Stimulated activated CD8-positive, alpha-beta memory T cell treated with anti-CD3 and anti-CD28 coated beads, Interleukin-7, amount 100 ng/mL, for 24 hours (primary cell): ENCODE measurements around the gene SPI1.

Experiments
- DNase-seq: peaks from one replicate; pipeline ENCODE4 v3.0.0-alpha.2; 2020; ENCODE audit warnings: low read depth

Gene SPI1

GRCh38 chr11:47358731-47359051, 19.7 kb downstream of the SPI1 start:
- no peak for DNase-seq

GRCh38 chr11:47357985-47358730, 20.2 kb downstream of the SPI1 start:
- no peak for DNase-seq

- no peak for DNase-seq
Observed at GRCh38 chr11:47356998-47357329, 21.4 kb downstream of the SPI1 start.

GRCh38 chr11:47356129-47356997, 22.0 kb downstream of the SPI1 start:
- no peak for DNase-seq

GRCh38 chr11:47355283-47356128, 22.8 kb downstream of the SPI1 start:
- no peak for DNase-seq

GRCh38 chr11:47354913-47355282, 23.4 kb downstream of the SPI1 start:
- no peak for DNase-seq

- no peak for DNase-seq
Observed at GRCh38 chr11:47353978-47354774, 24.2 kb downstream of the SPI1 start.

GRCh38 chr11:47352556-47352955, 25.8 kb downstream of the SPI1 start, which contains the start of gene MYBPC3:
Gene MYBPC3, minus strand, starts transcription at chr11:47352702. Its CDS starts 55 bp downstream, at chr11:47352647.
- DNase-seq, result no peak

GRCh38 chr11:47351156-47352126, 26.9 kb downstream of the SPI1 start:
- DNase-seq, result no peak

GRCh38 chr11:47350315-47350714, 28.0 kb downstream of the SPI1 start:
- DNase-seq, result no peak

GRCh38 chr11:47349521-47350095, 28.7 kb downstream of the SPI1 start:
- DNase-seq, result no peak

- no peak for DNase-seq
Observed at GRCh38 chr11:47348859-47349258, 29.5 kb downstream of the SPI1 start.

GRCh38 chr11:47348131-47348802, 30.1 kb downstream of the SPI1 start:
- DNase-seq, result no peak

GRCh38 chr11:47347137-47347536, 31.2 kb downstream of the SPI1 start:
- no peak for DNase-seq

- DNase-seq, result no peak
Observed at GRCh38 chr11:47345890-47346563, 32.3 kb downstream of the SPI1 start.

- no peak for DNase-seq
Observed at GRCh38 chr11:47342854-47343253, 35.5 kb downstream of the SPI1 start.

- DNase-seq, result no peak
Observed at GRCh38 chr11:47342036-47342803, 36.1 kb downstream of the SPI1 start.
